Measurements from ENCODE around the gene STOML1. TPM values are rescaled to one million over a fixed set of nuclear protein-coding genes. Genes with fewer than 3 reads are reported as not detected.

The STOML1 gene
- polyA plus RNA-seq, 1 donor (not counting 4 experiments of a cell fraction or from before 2014, with no cell fraction given): 7.0 TPM

GRCh38 chr15:73928971-73929627 is 63.0 kb downstream of the STOML1 start:
- no peak overlapping the region for H3K9ac ChIP-seq (ENCODE audit: control insufficient read depth, extremely low read depth, insufficient read depth, low read length)
- TF ChIP-seq EZH2 (IDR thresholded peaks at IDR 0.05; ENCODE audit: low read length): no peak
- TF ChIP-seq, protein P1, sequence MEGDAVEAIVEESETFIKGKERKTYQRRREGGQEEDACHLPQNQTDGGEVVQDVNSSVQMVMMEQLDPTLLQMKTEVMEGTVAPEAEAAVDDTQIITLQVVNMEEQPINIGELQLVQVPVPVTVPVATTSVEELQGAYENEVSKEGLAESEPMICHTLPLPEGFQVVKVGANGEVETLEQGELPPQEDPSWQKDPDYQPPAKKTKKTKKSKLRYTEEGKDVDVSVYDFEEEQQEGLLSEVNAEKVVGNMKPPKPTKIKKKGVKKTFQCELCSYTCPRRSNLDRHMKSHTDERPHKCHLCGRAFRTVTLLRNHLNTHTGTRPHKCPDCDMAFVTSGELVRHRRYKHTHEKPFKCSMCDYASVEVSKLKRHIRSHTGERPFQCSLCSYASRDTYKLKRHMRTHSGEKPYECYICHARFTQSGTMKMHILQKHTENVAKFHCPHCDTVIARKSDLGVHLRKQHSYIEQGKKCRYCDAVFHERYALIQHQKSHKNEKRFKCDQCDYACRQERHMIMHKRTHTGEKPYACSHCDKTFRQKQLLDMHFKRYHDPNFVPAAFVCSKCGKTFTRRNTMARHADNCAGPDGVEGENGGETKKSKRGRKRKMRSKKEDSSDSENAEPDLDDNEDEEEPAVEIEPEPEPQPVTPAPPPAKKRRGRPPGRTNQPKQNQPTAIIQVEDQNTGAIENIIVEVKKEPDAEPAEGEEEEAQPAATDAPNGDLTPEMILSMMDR (optimal IDR thresholded peaks at IDR 0.05 in 1 of 3, IDR thresholded peaks at IDR 0.05 in 1 of 3, conservative IDR thresholded peaks at IDR 0.05 in 1 of 3; ENCODE audit: extremely low read depth in 1 of 3, insufficient read depth in 2 of 3, low read length in 3 of 3): no peak
- no peaks in the 10 kb centered on the region for H3K9me1 ChIP-seq (ENCODE audit: control insufficient read depth, extremely low read depth, insufficient read depth, low read length)
- dilution Hi-C loops (cut with MboI; ENCODE audit: extremely low pct_ligation_motif_present, low sequenced_read_pairs): no loop called here
- H3K27ac ChIP-seq (ENCODE audit: control insufficient read depth, insufficient read depth, low read length): no peak overlapping the region
- H3K9me3 ChIP-seq (ENCODE audit: control insufficient read depth, low read depth, low read length): no peaks in the 10 kb centered on the region
- H3K36me3 ChIP-seq (ENCODE audit: control insufficient read depth in 2 of 2, extremely low read depth in 1 of 2, insufficient read depth in 2 of 2, low read length in 2 of 2): no peaks in the 10 kb centered on the region
- no peaks in the 10 kb centered on the region for H4K20me1 ChIP-seq (ENCODE audit: control insufficient read depth, extremely low read depth, insufficient read depth, low read length)
- no peak overlapping the region for H3K4me3 ChIP-seq (ENCODE audit: control insufficient read depth in 2 of 3, extremely low read depth in 1 of 3, insufficient read depth in 2 of 3, low read depth in 1 of 3, low read length in 3 of 3)
- no peak overlapping the region for H2AFZ ChIP-seq (ENCODE audit: control insufficient read depth, low read length)
- DNase-seq (ENCODE audit: low read depth, low spot score) (no peak), FAIRE-seq (no peak)
- H3K27me3 ChIP-seq (ENCODE audit: control insufficient read depth, extremely low read depth, insufficient read depth, low read length): no peaks in the 10 kb centered on the region
- no peaks in the 10 kb centered on the region for H3K79me2 ChIP-seq (ENCODE audit: control insufficient read depth, insufficient read depth, low read length)
- H3K4me2 ChIP-seq (ENCODE audit: control insufficient read depth, extremely low read depth, insufficient read depth, low read depth, low read length): no peak overlapping the region
- peaks cover 26% of the 10 kb centered on the region for H3K4me1 ChIP-seq (ENCODE audit: control insufficient read depth, extremely low read depth, insufficient read depth, low read length)

Other genes starting within 250 kb of the STOML1 start
- gene INSYN1, start 238.9 kb downstream of the STOML1 start, polyA plus RNA-seq: 0.26 to 1.5 TPM (median 0.47 TPM) in 3 replicates
- not detected in 3 replicates for gene TBC1D21, start 118.7 kb downstream of the STOML1 start, polyA plus RNA-seq
- 8.8 to 14.8 TPM (median 9.2 TPM) in 3 replicates for gene LOXL1, start 65.8 kb downstream of the STOML1 start, polyA plus RNA-seq
- gene PML, start 2.4 kb upstream of the STOML1 start, polyA plus RNA-seq: 20.5 to 44.3 TPM (median 24.9 TPM) in 3 replicates
- not detected in 3 replicates for gene GOLGA6A, start 90.3 kb upstream of the STOML1 start, polyA plus RNA-seq
- not detected in 3 replicates for gene ISLR2, start 138.3 kb upstream of the STOML1 start, polyA plus RNA-seq
- not detected in 3 replicates for gene ISLR, start 181.4 kb upstream of the STOML1 start, polyA plus RNA-seq
- 0.09 TPM in 1 of 3 replicates, not detected in the others for gene STRA6, start 210.5 kb upstream of the STOML1 start, polyA plus RNA-seq
- not detected in 3 replicates for gene CCDC33, start 244.0 kb upstream of the STOML1 start, polyA plus RNA-seq